Suprapubic skin (tissue), 3 donors: ENCODE results near the gene LILRA5.
"Not testable (repeated sequence)": the region's sequence is repeated elsewhere in the genome, so short reads cannot be mapped to it uniquely, and the experiment has no call there.

Source experiments
- POLR2A ChIP-seq, 2 donors: fragments of 450-650 bp; IDR thresholded peaks; one replicate each; pipeline ENCODE4 v1.6.1; 2017; ENCODE audit warnings: antibody characterized with exemption in 2 of 2, mild to moderate bottlenecking in 2 of 2, moderate library complexity in 2 of 2
- TF ChIP-seq, protein P1 (sequence below), 2 donors: fragments of 200-600 bp in 1 of 2; fragments of 450-650 bp in 1 of 2; sonication (generic) in 1 of 2; IDR thresholded peaks; one replicate each; pipeline ENCODE4 v1.5.1; 2016 to 2019; ENCODE audit warnings: antibody characterized with exemption in 2 of 2, mild to moderate bottlenecking in 1 of 2, moderate library complexity in 1 of 2

DNA sequence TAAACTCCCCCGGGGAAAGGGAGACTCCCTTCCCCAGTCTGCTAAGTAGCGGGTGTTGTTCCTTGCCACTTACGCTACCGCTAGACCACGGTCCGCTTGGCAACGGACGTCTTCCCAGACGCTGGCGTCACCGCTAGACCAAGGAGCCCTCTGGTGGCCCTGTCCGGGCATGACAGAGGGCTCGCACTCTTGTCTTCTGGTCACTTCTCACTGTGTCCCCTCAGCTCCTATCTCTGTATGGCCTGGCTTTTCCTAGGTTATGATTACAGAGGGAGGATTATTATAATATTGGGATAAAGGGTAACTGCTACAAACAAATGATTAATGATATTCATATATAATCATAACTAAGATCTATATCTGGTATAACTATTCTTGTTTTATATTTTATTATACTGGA lies 10.0 kb upstream of the LILRA5 start:
- TF ChIP-seq POLR2A (IDR thresholded peaks at IDR 0.05) = not testable (repeated sequence)
- TF ChIP-seq, protein P1, sequence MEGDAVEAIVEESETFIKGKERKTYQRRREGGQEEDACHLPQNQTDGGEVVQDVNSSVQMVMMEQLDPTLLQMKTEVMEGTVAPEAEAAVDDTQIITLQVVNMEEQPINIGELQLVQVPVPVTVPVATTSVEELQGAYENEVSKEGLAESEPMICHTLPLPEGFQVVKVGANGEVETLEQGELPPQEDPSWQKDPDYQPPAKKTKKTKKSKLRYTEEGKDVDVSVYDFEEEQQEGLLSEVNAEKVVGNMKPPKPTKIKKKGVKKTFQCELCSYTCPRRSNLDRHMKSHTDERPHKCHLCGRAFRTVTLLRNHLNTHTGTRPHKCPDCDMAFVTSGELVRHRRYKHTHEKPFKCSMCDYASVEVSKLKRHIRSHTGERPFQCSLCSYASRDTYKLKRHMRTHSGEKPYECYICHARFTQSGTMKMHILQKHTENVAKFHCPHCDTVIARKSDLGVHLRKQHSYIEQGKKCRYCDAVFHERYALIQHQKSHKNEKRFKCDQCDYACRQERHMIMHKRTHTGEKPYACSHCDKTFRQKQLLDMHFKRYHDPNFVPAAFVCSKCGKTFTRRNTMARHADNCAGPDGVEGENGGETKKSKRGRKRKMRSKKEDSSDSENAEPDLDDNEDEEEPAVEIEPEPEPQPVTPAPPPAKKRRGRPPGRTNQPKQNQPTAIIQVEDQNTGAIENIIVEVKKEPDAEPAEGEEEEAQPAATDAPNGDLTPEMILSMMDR (IDR thresholded peaks at IDR 0.05) = not testable (repeated sequence)
